NOMO-1 treated with DMSO at 0.1 percent for 48 hours (cell line): ENCODE data around the gene CALD1.

Experiments used
- DNase-seq: peaks from one replicate; lab custom pipeline; 2025; ENCODE audit not compliant: unreplicated experiment; lab: John Stamatoyannopoulos, UW

The CALD1 gene

GRCh38 chr7:134778941-134779740, at the start of gene CALD1:
Gene CALD1 (plus strand): TSS chr7:134779634. CDS start chr7:134867734, 88,100 bp downstream.
- no peak for DNase-seq

GRCh38 chr7:134729895-134730294, 49.5 kb upstream of the CALD1 start:
- DNase-seq, result no peak

- no peak for DNase-seq
Measured at GRCh38 chr7:134730411-134730829, 49.0 kb upstream of the CALD1 start.

GRCh38 chr7:134731616-134732015, 47.8 kb upstream of the CALD1 start:
- DNase-seq, result no peak

- DNase-seq, result no peak
Measured at GRCh38 chr7:134732728-134733127, 46.7 kb upstream of the CALD1 start.

GRCh38 chr7:134736381-134736780, 43.1 kb upstream of the CALD1 start:
- no peak for DNase-seq

GRCh38 chr7:134737566-134738345, 41.7 kb upstream of the CALD1 start:
- DNase-seq, result peak; percentile 78

GRCh38 chr7:134739362-134739761, 40.1 kb upstream of the CALD1 start:
- DNase-seq, result no peak

GRCh38 chr7:134740376-134740775, 39.1 kb upstream of the CALD1 start:
- no peak for DNase-seq

- no peak for DNase-seq
Measured at GRCh38 chr7:134741907-134742635, 37.4 kb upstream of the CALD1 start.

GRCh38 chr7:134742688-134743350, 36.6 kb upstream of the CALD1 start:
- no peak for DNase-seq

- DNase-seq, result no peak
Measured at GRCh38 chr7:134744569-134744968, 34.9 kb upstream of the CALD1 start.

- DNase-seq, result no peak
Measured at GRCh38 chr7:134747326-134747725, 32.1 kb upstream of the CALD1 start.

GRCh38 chr7:134750083-134751062, 29.1 kb upstream of the CALD1 start:
- no peak for DNase-seq

GRCh38 chr7:134752006-134752760, 27.3 kb upstream of the CALD1 start:
- no peak for DNase-seq

- no peak for DNase-seq
Measured at GRCh38 chr7:134755422-134756022, 23.9 kb upstream of the CALD1 start.

- DNase-seq, result no peak
Measured at GRCh38 chr7:134757938-134758337, 21.5 kb upstream of the CALD1 start.

- no peak for DNase-seq
Measured at GRCh38 chr7:134758981-134759380, 20.5 kb upstream of the CALD1 start.

GRCh38 chr7:134761266-134761665, 18.2 kb upstream of the CALD1 start:
- DNase-seq, result no peak
